Measurements from ENCODE around the gene PRSS53.

PRSS53 gene

DNA sequence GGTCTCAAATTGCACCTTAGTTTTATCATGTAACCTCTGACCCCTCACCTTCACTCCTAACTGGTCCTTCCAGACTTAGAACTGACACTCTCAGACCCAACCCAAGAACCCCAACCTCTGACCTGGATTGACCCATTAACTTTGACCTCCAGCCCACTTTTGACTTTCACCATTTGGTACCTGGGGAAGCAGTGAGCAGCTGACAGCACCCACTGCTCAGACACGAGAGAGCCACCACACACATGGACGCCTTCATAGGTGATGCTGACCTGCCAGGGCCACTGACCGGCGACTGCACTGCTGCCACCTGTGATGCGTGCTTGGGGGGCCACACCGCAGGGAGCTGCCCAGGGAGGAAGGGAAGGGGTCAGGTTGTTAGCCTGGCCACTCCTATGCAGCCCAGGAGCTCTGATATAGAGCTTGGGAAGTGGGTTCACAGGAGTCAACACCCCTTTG, 44.3 kb upstream of the PRSS53 start:
- Histone ChIP-seq H3K4me3 (no peak overlapping the region), H3K27ac (no peak overlapping the region)
- no peak for TF ChIP-seq CTCF (IDR thresholded peaks at IDR 0.05)
- DNase-seq (ENCODE audit: low spot score): no peak

GRCh38 chr16:31132303-31132979, 43.7 kb upstream of the PRSS53 start:
- Histone ChIP-seq H3K4me3 (no peak overlapping the region), H3K27ac (no peak overlapping the region)
- TF ChIP-seq CTCF (IDR thresholded peaks at IDR 0.05): no peak
- DNase-seq (ENCODE audit: low spot score): no peak

- TF ChIP-seq CTCF (IDR thresholded peaks at IDR 0.05): no peak
- H3K27ac ChIP-seq: no peak overlapping the region
- no peak overlapping the region for H3K4me3 ChIP-seq
These were observed 43.1 kb upstream of the PRSS53 start for GRCh38 chr16:31131841-31132271.

GRCh38 chr16:31131416-31131815, 42.7 kb upstream of the PRSS53 start:
- no peak for DNase-seq (ENCODE audit: low spot score)
- no peak for TF ChIP-seq CTCF (IDR thresholded peaks at IDR 0.05)
- H3K4me3 ChIP-seq: no peak overlapping the region
- H3K27ac ChIP-seq: no peak overlapping the region

More at GRCh38 chr16:31131841-31132271, 43.1 kb upstream of the PRSS53 start:
- no peak for DNase-seq (ENCODE audit: low spot score)

DNA sequence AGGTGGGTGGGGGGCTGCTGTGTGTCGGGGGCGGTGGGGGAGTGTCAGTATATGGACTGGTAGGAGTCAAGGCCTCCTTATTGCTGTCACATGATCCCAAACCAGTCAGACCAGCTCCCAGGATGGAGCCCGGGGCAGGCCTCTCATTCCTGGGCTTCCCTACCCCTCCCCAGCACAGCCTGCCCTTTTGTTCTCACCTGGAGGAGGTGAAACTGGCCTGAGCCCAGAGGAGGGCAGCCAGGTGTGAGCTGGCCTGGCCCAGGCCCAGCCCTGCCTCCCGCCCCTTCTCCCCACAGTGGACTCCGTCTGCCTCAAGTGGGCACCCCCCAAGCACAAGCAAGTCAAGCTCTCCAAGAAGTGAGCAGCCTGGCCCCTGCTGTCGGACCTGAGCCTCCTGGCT, 42.2 kb upstream of the PRSS53 start:
- Histone ChIP-seq H3K4me3 (no peak overlapping the region), H3K27ac (peak overlapping the region in 1 of 2 donors; percentile 85)
- no peak for TF ChIP-seq CTCF (IDR thresholded peaks at IDR 0.05)
- no peak for DNase-seq (ENCODE audit: low spot score)

DNA sequence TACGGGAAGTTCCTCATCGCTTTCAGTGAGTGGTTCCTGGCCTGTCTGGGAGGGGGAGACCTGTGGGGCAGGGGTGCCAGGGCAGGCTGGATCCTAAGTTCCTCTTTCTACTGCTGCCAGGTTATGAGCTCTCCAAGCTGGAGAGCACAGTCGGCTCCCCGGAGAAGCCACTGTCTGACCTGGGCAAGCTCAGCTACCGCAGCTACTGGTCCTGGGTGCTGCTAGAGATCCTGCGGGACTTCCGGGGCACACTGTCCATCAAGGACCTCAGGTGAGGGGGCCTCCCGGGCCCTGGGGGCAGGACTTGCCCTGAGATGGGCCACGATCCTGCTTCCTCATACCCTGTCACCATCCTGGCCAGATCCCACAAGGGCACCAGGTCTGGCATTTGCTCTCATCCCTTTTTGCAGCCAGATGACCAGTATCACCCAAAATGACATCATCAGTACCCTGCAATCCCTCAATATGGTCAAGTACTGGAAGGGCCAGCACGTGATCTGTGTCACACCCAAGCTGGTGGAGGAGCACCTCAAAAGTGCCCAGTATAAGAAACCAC, 41.7 kb upstream of the PRSS53 start:
- no peak overlapping the region for H3K4me3 ChIP-seq
- no peak for TF ChIP-seq CTCF (IDR thresholded peaks at IDR 0.05)
- DNase-seq (ENCODE audit: low spot score): no peak
- H3K27ac ChIP-seq: peak overlapping the region in 1 of 2 donors; percentile 85
